SK-MEL-5 (cell line): ENCODE measurements around the gene SP140. TPM values are rescaled to one million over a fixed set of nuclear protein-coding genes. Genes with fewer than 3 reads are reported as not detected.
"Not testable (repeated sequence)": the region's sequence is repeated elsewhere in the genome, so short reads cannot be mapped to it uniquely, and the experiment has no call there.

ENCODE experiments used
- DNase-seq: peaks from one replicate; pipeline ENCODE4 v3.0.0-alpha.2; 2016; ENCODE audit warnings: low read depth, low spot score
- in situ Hi-C: cut with HindIII; loops from 2 replicates; pipeline ENCODE4 v1.10.0; 2016; ENCODE audit warnings: low sequenced_read_pairs, high pct_unique_total_duplicates, low pct_unique_long_range_greater_than_20kb
- total RNA-seq: library from RNA; depleted of rRNA; stranded (reverse); fragments of >200 nt; shearing (Covaris generic); gene quantifications from 2 replicates; pipeline ENCODE4 v1.2.3, GENCODE V29; 2014

SP140 gene
- total RNA-seq, 1 experiment from 2014 or later: not detected

- in situ Hi-C loops, DNase-seq: not testable (repeated sequence)
These were observed 39.4 kb downstream of the SP140 start for GRCh38 chr2:230264945-230265344.

DNA sequence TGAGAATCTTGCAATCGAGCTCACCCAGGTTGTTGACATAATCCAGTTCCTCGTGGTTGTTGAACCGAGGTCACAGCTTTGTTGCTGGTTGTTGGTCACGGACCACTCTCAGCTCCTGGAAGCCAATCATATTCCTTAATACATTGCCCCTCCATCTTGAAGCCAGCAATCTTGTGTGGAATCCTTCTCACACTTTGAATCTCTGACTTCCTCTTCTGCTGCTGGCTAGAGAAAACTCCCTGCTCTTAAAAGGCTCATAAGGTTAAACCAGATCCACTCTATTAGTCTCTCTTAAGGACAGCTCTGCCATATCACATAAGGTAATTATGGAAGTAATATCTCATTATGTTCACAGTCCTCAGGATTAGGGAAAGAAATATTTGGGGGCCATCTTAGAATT lies 41.1 kb downstream of the SP140 start:
- no peak for DNase-seq
- in situ Hi-C loops: no loop called here

GRCh38 chr2:230267059-230267458 lies 41.5 kb downstream of the SP140 start:
- in situ Hi-C loops: no loop called here
- DNase-seq: no peak

- DNase-seq: no peak
- in situ Hi-C loops: no loop called here
These were observed 42.0 kb downstream of the SP140 start for GRCh38 chr2:230267556-230267955.

GRCh38 chr2:230268606-230269243 lies 43.2 kb downstream of the SP140 start:
- in situ Hi-C loops: no loop called here
- DNase-seq: peak; percentile 64

DNA sequence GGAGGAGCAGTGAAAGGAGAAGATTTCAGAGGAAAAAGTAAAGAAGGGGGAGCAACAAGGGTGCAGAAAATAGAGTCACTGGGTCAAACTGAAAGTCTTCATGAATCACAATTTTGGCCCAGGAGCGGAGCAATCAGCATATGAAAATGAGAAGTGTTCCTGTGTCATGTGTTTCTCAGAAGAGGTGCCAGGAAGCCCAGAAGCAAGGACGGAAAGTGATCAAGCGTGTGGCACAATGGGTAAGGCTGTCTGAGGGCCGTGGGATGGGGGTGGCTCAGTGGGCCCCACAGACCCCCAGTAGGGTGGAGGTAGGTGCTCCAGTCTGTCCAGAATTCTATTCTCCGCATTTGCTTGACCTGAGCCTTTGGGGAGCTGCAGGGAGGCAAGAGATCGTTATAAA lies 44.2 kb downstream of the SP140 start:
- in situ Hi-C loops: no loop called here
- no peak for DNase-seq

GRCh38 chr2:230282936-230283335 lies 57.4 kb downstream of the SP140 start:
- in situ Hi-C loops: no loop called here
- DNase-seq: no peak

DNA sequence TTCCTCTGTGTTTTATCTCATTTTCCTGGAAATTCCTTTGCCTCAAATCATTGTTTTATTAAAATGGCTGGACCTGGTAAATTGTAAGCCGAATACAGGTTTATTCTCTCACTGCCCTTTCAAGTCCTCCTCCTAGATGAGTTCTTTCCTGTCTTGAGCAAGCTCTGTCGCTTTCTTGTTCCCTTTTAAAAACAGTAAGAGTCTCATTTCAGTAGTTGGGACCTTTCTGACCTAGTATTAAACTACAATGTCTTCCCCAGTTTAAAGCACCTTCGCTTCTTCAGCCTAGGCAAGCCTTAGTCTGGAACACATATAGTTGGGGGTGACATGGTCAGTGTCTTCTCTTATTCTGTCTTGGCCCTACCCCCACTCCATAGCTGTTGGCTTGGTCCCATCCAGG lies 60.5 kb downstream of the SP140 start:
- in situ Hi-C loops: no loop called here
- DNase-seq: no peak

DNA sequence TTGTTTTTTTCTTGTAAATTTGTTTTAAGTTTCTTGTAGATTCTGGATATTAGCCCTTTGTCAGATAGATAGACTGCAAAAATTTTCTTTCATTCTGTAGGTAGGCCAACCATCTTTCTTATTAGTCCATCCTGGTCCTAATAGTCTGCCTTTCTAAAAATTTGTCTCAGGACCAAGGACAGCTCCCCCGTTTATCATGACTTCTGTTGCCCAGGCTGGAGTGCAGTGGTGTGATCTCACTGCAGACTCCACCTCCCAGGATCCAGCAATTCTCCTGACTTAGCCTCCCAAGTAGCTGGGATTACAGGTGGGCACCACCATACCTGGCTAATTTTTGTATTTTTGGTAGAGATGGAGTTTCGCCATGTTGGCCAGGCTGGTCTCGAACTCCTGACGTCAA lies 63.8 kb downstream of the SP140 start:
- in situ Hi-C loops: not testable (repeated sequence)
- peak; percentile 10 for DNase-seq

DNA sequence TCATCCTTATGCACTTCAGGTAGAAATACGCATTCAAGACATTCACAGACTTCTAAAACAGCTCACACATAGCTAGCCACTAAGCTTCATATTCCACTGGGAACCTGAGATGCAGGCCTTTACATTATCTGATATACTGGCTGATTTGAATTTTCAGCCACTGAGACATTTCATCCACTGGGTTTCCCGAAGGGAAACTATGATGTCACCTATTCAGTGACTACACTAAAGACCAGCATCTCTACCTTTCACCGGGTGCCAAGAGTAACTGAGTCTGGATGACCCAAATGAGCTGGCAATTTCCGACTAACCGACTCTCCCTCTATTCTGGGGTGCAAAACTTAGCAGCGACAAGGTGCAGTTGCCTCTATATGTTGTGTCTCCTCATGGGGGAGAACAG lies 69.7 kb downstream of the SP140 start:
- in situ Hi-C loops: no loop called here
- DNase-seq: no peak

DNA sequence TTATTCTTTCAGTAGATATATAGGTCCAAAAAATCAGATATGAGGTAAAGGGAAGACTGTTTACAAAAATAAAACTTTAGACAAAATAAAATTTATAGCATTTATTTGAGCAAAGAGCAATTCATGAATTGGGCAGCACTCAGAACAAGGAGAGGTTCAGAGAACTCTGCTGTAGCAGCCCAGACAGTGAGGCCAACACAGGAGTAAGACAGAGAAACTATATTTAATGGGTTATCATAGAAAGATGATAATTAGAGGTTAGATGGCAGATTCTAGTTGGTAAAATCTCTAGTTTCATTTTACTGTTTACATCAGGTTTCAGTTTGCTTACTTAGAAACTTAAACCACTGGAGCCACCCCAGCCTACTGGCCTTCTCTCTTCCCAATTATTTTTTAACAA lies 71.4 kb downstream of the SP140 start:
- in situ Hi-C loops: no loop called here
- no peak for DNase-seq

DNA sequence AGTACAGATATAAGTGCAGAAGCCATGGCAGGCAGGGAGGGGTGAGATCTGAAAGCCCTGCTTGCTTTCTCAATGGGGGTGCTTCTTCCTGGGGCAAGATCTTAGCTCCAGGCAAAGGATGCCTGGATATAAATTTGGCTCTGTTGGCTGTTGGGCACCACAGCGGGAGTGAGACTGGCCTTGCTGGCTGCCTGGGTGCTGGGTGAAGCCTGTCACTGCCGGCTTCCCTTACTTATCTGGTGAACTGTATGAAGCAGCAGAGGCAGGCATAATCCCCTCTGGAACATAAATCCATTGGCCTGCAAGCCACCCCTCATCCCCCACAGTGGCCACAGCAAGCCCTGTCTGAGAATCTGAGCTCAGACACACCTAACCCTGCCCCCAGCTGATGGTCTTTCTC lies 74.1 kb downstream of the SP140 start:
- in situ Hi-C loops: no loop called here
- DNase-seq: no peak

- in situ Hi-C loops: no loop called here
- no peak for DNase-seq
These were observed 80.1 kb downstream of the SP140 start for GRCh38 chr2:230305416-230306275.

GRCh38 chr2:230306474-230306873 lies 80.9 kb downstream of the SP140 start:
- no peak for DNase-seq
- in situ Hi-C loops: no loop called here

GRCh38 chr2:230307485-230307884 lies 81.9 kb downstream of the SP140 start:
- DNase-seq: no peak
- in situ Hi-C loops: no loop called here

DNA sequence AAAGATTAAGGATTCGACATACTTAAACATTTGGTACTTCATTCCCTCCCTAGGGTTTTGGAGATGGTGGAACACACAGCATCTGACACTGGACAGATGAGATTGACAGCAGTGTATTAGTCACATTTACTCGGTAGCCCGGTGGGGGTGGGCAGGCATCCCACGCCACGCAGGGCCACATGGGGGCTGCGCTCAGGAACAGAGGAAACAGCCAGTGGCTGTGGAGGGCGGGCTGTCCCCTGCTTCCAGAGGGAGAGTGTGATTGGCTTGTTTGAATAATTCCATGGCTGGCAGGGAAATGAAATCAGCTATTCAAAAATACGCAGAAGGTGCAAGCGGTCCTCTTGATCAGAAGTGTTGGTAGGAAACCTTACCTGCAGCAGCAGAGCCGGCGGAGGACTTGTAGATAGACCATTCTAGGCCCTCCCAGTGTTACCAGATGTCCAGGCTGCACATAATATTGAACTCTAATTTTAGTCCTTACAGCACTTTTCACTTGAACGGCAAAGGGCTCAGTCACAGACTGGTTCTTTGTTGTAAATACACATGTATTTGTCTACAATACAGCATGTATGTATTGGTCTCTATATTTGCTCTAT lies 83.0 kb downstream of the SP140 start:
- in situ Hi-C loops: no loop called here
- DNase-seq: no peak

DNA sequence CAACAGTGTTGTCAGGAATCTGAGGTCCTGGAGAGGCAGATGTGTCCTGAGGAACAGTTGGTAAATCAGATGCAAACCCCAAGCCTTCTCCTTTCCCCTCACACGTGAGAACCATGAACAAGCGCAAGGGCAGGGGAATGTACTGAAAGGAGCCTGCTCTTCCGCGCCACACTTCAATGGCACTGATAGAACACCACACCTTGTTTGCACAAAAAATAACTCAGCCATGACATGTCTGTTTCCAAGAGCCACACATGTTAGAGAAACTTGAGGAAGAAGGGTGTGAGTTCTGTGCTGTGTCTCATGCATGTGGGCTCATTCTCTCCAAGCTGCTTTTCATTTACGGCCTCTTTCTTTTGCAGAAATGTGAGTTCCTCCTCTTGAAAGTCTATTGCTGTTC lies 85.3 kb downstream of the SP140 start:
- in situ Hi-C loops, DNase-seq: not testable (repeated sequence)

DNA sequence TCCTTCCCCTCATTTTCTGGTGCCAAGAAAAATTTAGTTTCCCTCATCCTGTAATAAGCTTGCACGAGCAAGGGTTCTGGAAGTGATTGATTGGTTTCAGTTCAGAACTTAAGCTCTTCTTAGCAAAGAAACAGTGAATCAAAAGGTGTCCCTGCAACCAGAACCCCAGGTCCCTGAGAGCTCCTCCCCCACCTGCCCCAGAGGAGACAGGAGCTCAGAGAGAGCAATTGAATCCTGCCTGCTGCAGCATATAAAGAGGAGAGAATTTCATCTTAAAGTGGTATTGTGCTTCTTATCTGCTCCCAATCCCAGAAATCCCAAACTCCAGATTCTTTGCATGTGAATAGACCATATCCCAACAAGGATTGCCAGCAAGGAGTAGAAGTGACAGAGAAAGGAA lies 86.1 kb downstream of the SP140 start:
- in situ Hi-C loops, DNase-seq: not testable (repeated sequence)

DNA sequence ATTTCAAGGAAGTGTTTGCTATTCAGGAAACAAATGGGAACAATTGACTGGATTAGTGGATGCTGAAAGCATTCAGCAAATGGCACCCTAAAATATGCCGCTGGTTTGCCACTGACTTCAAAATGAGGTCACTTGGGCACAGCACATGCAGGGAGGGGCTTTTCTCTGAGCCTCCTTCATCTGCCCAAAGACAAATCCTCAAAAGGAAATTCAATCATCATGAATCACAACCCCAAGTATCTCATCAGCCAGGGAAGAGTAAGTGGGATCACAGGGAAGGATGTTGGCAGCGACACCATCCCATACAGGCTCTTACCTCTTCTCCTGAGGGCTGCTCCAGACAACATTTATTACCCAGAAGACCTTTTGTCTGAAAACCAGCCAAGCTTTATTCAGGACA lies 87.1 kb downstream of the SP140 start:
- in situ Hi-C loops: no loop called here

More for the DNA sequence above, 87.1 kb downstream of the SP140 start:
- no peak for DNase-seq
